IMR-90 (cell line): ENCODE results near the gene ITPK1. TPM values are rescaled to one million over a fixed set of nuclear protein-coding genes. Genes with fewer than 3 reads are reported as not detected.

Source experiments
- ATAC-seq: fragments of 200-7000 bp; cut with Tn5 transposase; 2 replicates; pipeline ENCODE4 v1.9.1; 2020; ENCODE audit warnings: low read depth, mild to moderate bottlenecking, moderate library complexity
- BruUV-seq: library from RNA; stranded (reverse); fragments of 400-500 nt; replicated peaks from 2 replicates; lab custom pipeline; 2021; lab: Mats Ljungman, UMichigan
- CTCF ChIA-PET: fragments of 300-600 bp; formaldehyde crosslinking; extraction: SDS; loops from one replicate; lab custom pipeline; 2021; ENCODE audit warnings: antibody characterized with exemption; lab: Yijun Ruan, JAX
- POLR2A ChIA-PET: fragments of 300-600 bp; sonication (Branson Sonifier 250); formaldehyde crosslinking; loops from one replicate; lab custom pipeline; 2022; ENCODE audit warnings: antibody characterized with exemption; ENCODE audit not compliant: unreplicated experiment; lab: Charles Lee
- DNase-seq: peaks from one replicate; pipeline ENCODE4 v3.0.0; 2013
- H2AFZ ChIP-seq: replicated peaks from 2 replicates; pipeline ENCODE3; 2013; ENCODE audit warnings: low read length, mild to moderate bottlenecking; ENCODE audit not compliant: poor library complexity
- H2AK5ac ChIP-seq: 2 replicates; pipeline ENCODE4 v1.6.1; 2013; ENCODE audit warnings: low read depth, low read length, inconsistent platforms
- H2AK9ac ChIP-seq: replicated peaks from 2 replicates; pipeline ENCODE3; 2013; ENCODE audit warnings: mild to moderate bottlenecking, low read depth, low read length, moderate library complexity; ENCODE audit not compliant: poor library complexity
- H2BK120ac ChIP-seq: 2 replicates; pipeline ENCODE4 v1.6.1; 2013; ENCODE audit warnings: low read depth, low read length, inconsistent platforms
- H2BK15ac ChIP-seq: 3 replicates; pipeline ENCODE4 v1.6.1; 2013; ENCODE audit warnings: low read depth, low read length, inconsistent platforms
- H2BK20ac ChIP-seq: 2 replicates; pipeline ENCODE4 v1.6.1; 2013; ENCODE audit warnings: low read depth, mild to moderate bottlenecking, inconsistent platforms, low read length, moderate library complexity
- H2BK5ac ChIP-seq: 2 replicates; pipeline ENCODE4 v1.6.1; 2013; ENCODE audit warnings: mild to moderate bottlenecking, low read depth, low read length, inconsistent platforms; ENCODE audit not compliant: poor library complexity, severe bottlenecking
- H3K14ac ChIP-seq: replicated peaks from 2 replicates; pipeline ENCODE4 v1.6.1; 2013; ENCODE audit warnings: low read depth, low read length, inconsistent platforms
- H3K18ac ChIP-seq: 2 replicates; pipeline ENCODE4 v1.6.1; 2013; ENCODE audit warnings: low read depth, low read length, control low read depth
- H3K23ac ChIP-seq: 2 replicates; pipeline ENCODE4 v1.6.1; 2013; ENCODE audit warnings: low read depth, low read length, inconsistent platforms
- H3K27ac ChIP-seq: 2 replicates; pipeline ENCODE4 v1.5.1; 2013; ENCODE audit warnings: mild to moderate bottlenecking, control low read depth, low read length; ENCODE audit not compliant: insufficient read depth
- H3K27me3 ChIP-seq: 2 replicates; pipeline ENCODE4 v1.6.1; 2013; ENCODE audit warnings: low read length; ENCODE audit not compliant: control insufficient read depth, insufficient read depth
- H3K36me3 ChIP-seq: 2 replicates; pipeline ENCODE4 v1.6.1; 2013; ENCODE audit warnings: low read length, mixed read lengths; ENCODE audit not compliant: control insufficient read depth, insufficient read depth
- H3K4ac ChIP-seq: 2 replicates; pipeline ENCODE4 v1.6.1; 2013; ENCODE audit warnings: low read depth, low read length, inconsistent platforms
- H3K4me1 ChIP-seq: 2 replicates; pipeline ENCODE4 v1.6.1; 2013; ENCODE audit warnings: low read length, mixed read lengths; ENCODE audit not compliant: control insufficient read depth, insufficient read depth
- H3K4me2 ChIP-seq: 2 replicates; pipeline ENCODE4 v1.6.1; 2013; ENCODE audit warnings: low read depth, mild to moderate bottlenecking, control low read depth, low read length, moderate library complexity
- H3K4me3 ChIP-seq: 2 replicates; pipeline ENCODE4 v1.5.1; 2013; ENCODE audit warnings: low read depth, mild to moderate bottlenecking, control low read depth, low read length, moderate library complexity; ENCODE audit not compliant: insufficient read depth
- H3K56ac ChIP-seq: 2 replicates; pipeline ENCODE4 v1.6.1; 2013; ENCODE audit warnings: low read length, inconsistent platforms; ENCODE audit not compliant: insufficient read depth; ENCODE audit errors: extremely low read depth
- H3K79me1 ChIP-seq, 2 experiments: 2 replicates each; pipeline ENCODE4 v1.6.1; 2013; ENCODE audit warnings: low read length in 2 of 2, inconsistent platforms in 1 of 2, low read depth in 1 of 2
- H3K9ac ChIP-seq: 2 replicates; pipeline ENCODE4 v1.6.1; 2013; ENCODE audit warnings: low read depth, low read length, control low read depth
- H3K9me1 ChIP-seq: 2 replicates; pipeline ENCODE4 v1.6.1; 2013; ENCODE audit warnings: low read length, inconsistent platforms; ENCODE audit not compliant: insufficient read depth
- H3K9me3 ChIP-seq: 2 replicates; pipeline ENCODE4 v1.6.1; 2013; ENCODE audit warnings: low read length; ENCODE audit not compliant: control insufficient read depth, insufficient read depth
- H4K20me1 ChIP-seq: 2 replicates; pipeline ENCODE4 v1.6.1; 2013; ENCODE audit warnings: low read length, inconsistent platforms; ENCODE audit not compliant: insufficient read depth
- H4K5ac ChIP-seq: 2 replicates; pipeline ENCODE4 v1.6.1; 2013; ENCODE audit warnings: mild to moderate bottlenecking, low read depth, low read length, control low read depth
- H4K8ac ChIP-seq, 2 experiments: 2 replicates each; pipeline ENCODE4 v1.6.1; 2013; ENCODE audit warnings: low read depth in 2 of 2, low read length in 2 of 2, control low read depth in 1 of 2, inconsistent platforms in 1 of 2
- H4K91ac ChIP-seq: 2 replicates; pipeline ENCODE4 v1.6.1; 2013; ENCODE audit warnings: low read depth, low read length, inconsistent platforms; ENCODE audit not compliant: insufficient read depth
- BHLHE40 ChIP-seq: fragments of 150-350 bp; IDR thresholded peaks from 2 replicates; pipeline ENCODE4 v1.6.1; 2016; ENCODE audit warnings: mild to moderate bottlenecking, low read depth, low read length
- MAZ ChIP-seq: IDR thresholded peaks from 2 replicates; pipeline ENCODE4 v1.6.1; 2012; ENCODE audit warnings: low read depth, mild to moderate bottlenecking, low read length, improper control_type of control experiment, moderate library complexity, borderline replicate concordance
- MXI1 ChIP-seq: IDR thresholded peaks from 2 replicates; pipeline ENCODE4 v1.6.1; 2012; ENCODE audit warnings: low read depth, mild to moderate bottlenecking, low read length, moderate library complexity, borderline replicate concordance
- POLR2A ChIP-seq: IDR thresholded peaks from 2 replicates; pipeline ENCODE4 v1.6.1; 2012; ENCODE audit warnings: mild to moderate bottlenecking, low read depth, low read length
- RAD21 ChIP-seq: IDR thresholded peaks from 2 replicates; pipeline ENCODE4 v1.6.1; 2012; ENCODE audit warnings: low read length, improper control_type of control experiment
- RCOR1 ChIP-seq: IDR thresholded peaks from 2 replicates; pipeline ENCODE4 v1.6.1; 2012; ENCODE audit warnings: mild to moderate bottlenecking, low read length, improper control_type of control experiment; ENCODE audit not compliant: insufficient replicate concordance
- SMC3 ChIP-seq: fragments of 150-350 bp; IDR thresholded peaks from 2 replicates; pipeline ENCODE4 v1.6.1; 2016; ENCODE audit warnings: low read depth, mild to moderate bottlenecking, antibody characterized with exemption, low read length, moderate library complexity
- WGBS, 2 experiments: methylation state at CpG; one replicate each; pipeline versions ENCODE4 v1.1.5 to v1.1.7; 2013; ENCODE audit warnings: missing lambda C conversion rate in 2 of 2; ENCODE audit not compliant: insufficient read length in 1 of 2; ENCODE audit errors: extremely low coverage in 2 of 2; 5-methylcytosine and 5-hydroxymethylcytosine counted together
- dilution Hi-C: fragments of 300-500 bp; cut with HindIII; formaldehyde crosslinking; loops from one replicate; pipeline ENCODE4 v1.14.3; 2018; ENCODE audit warnings: low sequenced_read_pairs; ENCODE audit not compliant: unreplicated experiment
- in situ Hi-C: fragments of 300-500 bp; cut with MboI; formaldehyde crosslinking; loops from 3 replicates; pipeline ENCODE4 v1.14.3; 2019; ENCODE audit warnings: low sequenced_read_pairs, inconsistent platforms, mixed read lengths
- intact Hi-C: fragments of 100-400 bp; cut with micrococcal nuclease; formaldehyde crosslinking; loops from 2 replicates; pipeline ENCODE4 v1.10.0; 2022
- polyA plus RNA-seq, 3 experiments: library from polyadenylated mRNA; depleted of rRNA; stranded (reverse); fragments of >200 nt; gene quantifications; 2 replicates each; pipeline ENCODE4 v1.2.3, GENCODE V29; 2012; ENCODE audit warnings: low replicate concordance in 1 of 3
- total RNA-seq: library from RNA; depleted of rRNA; stranded (reverse); fragments of >200 nt; gene quantifications from 2 replicates; pipeline ENCODE4 v1.2.3, GENCODE V29; 2012
- TF ChIP-seq, protein P1 (sequence below): fragments of 150-350 bp; IDR thresholded peaks from 2 replicates; pipeline ENCODE4 v1.6.1; 2017; ENCODE audit warnings: mild to moderate bottlenecking, antibody characterized with exemption, low read length, low read depth
- TF ChIP-seq, protein P2 (sequence below): conservative IDR thresholded peaks from 2 replicates; pipeline ENCODE4 v1.5.1; 2012; ENCODE audit warnings: mild to moderate bottlenecking, low read depth, low read length, improper control_type of control experiment

The ITPK1 gene
- total and polyA plus RNA-seq, 2 of the 4 experiments (the other 2 are of a cell fraction): 21.7 to 26.9 TPM

DNA sequence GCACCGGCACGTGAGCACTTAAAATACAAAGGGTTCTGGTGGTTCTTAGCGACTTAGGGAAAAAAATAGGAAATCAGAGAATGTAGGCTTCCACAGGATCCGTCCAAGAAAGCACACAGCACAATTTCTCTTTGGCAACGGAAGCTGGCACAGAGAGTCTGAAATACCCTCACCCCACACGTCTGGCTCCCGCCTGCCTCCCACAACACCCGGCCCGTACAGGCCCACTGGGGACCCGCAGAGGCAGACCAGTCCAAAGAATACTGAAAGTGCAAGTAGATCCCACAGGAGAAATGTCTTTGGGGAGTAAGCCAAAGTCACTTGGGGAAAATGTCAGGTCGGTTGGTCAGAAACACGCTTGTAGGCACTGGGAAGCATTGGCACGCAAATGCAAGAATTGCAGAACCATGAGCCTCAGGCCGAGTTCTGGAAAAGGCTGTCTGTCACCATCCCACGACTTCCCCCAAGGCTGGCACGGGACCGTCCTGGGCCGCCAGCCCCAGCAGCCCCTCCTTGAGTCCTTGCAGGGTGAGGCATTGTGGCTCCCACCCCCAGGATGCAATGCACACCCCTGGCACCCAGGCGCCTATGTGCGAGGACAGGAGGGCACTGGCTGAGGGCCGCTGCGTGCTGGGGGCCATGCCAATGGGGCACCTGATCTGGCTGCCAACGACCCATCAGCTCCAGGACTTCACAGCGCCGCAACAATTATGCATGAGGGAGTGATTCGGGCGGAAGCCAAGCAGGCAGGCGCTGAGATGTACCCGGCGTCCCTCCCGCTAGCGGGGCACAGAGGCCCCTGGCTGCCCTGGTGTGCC lies 163.0 kb downstream of the ITPK1 start (continued):
- TF ChIP-seq, protein P1, sequence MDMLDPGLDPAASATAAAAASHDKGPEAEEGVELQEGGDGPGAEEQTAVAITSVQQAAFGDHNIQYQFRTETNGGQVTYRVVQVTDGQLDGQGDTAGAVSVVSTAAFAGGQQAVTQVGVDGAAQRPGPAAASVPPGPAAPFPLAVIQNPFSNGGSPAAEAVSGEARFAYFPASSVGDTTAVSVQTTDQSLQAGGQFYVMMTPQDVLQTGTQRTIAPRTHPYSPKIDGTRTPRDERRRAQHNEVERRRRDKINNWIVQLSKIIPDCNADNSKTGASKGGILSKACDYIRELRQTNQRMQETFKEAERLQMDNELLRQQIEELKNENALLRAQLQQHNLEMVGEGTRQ: no peak

GRCh38 chr14:92951912-92952471 lies 163.7 kb downstream of the ITPK1 start:
- peak overlapping the region; percentile 78 for H2AFZ ChIP-seq
- ChIA-PET CTCF (interaction anchor here (0.6 to 1.8 kb wide), 6 partner anchors 10 to 225 kb away, joined by 3 to 11 read pairs (median 6); no protein-coding TSS in a partner anchor), POLR2A (no interaction called here)
- no peaks in the 10 kb centered on the region for H3K79me1 ChIP-seq
- no peak overlapping the region for H3K4ac ChIP-seq
- DNase-seq (peak; percentile 48), ATAC-seq (peak; percentile 99)
- no peak overlapping the region for H2BK15ac ChIP-seq
- H3K27me3 ChIP-seq: no peaks in the 10 kb centered on the region
- H3K18ac ChIP-seq: no peak overlapping the region
- no TSS peak for BruUV-seq
- in situ Hi-C loops (loop anchor here (5.0 kb wide), 1 partner anchor 185 kb away; no protein-coding TSS in a partner anchor), dilution Hi-C loops (no loop called here), intact Hi-C loops (loop anchor here (1.0 to 2.0 kb wide), 3 partner anchors 161 to 227 kb away; no protein-coding TSS in a partner anchor)
- no peak overlapping the region for H3K9ac ChIP-seq
- H3K36me3 ChIP-seq: no peaks in the 10 kb centered on the region
- no peak overlapping the region for H3K4me3 ChIP-seq
- H3K14ac ChIP-seq: no peak overlapping the region
- H2AK5ac ChIP-seq: no peak overlapping the region
- no peaks in the 10 kb centered on the region for H3K9me1 ChIP-seq
- no peak overlapping the region for H3K4me2 ChIP-seq
- no peaks in the 10 kb centered on the region for H3K9me3 ChIP-seq
- H2BK20ac ChIP-seq: no peak overlapping the region
- H3K23ac ChIP-seq: no peak overlapping the region
- no peak overlapping the region for H2BK5ac ChIP-seq
- no peak overlapping the region for H3K56ac ChIP-seq
- H4K91ac ChIP-seq: no peak overlapping the region
- TF ChIP-seq SMC3: peak; percentile 98
- 0 out of 2 replicates have a peak, but pooled peaks have one; percentile 55 for TF ChIP-seq POLR2A
- TF ChIP-seq MAZ: no peak; the same call in 1 of the 2 replicates
- peak; percentile 99 for TF ChIP-seq RAD21
- TF ChIP-seq, protein P1: peak; percentile 68; the same call in 1 of the 2 replicates
- no peak for TF ChIP-seq BHLHE40
- no peak for TF ChIP-seq RCOR1
- no peak; the same call in 1 of the 2 replicates for TF ChIP-seq MXI1
- TF ChIP-seq, protein P2, sequence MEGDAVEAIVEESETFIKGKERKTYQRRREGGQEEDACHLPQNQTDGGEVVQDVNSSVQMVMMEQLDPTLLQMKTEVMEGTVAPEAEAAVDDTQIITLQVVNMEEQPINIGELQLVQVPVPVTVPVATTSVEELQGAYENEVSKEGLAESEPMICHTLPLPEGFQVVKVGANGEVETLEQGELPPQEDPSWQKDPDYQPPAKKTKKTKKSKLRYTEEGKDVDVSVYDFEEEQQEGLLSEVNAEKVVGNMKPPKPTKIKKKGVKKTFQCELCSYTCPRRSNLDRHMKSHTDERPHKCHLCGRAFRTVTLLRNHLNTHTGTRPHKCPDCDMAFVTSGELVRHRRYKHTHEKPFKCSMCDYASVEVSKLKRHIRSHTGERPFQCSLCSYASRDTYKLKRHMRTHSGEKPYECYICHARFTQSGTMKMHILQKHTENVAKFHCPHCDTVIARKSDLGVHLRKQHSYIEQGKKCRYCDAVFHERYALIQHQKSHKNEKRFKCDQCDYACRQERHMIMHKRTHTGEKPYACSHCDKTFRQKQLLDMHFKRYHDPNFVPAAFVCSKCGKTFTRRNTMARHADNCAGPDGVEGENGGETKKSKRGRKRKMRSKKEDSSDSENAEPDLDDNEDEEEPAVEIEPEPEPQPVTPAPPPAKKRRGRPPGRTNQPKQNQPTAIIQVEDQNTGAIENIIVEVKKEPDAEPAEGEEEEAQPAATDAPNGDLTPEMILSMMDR: peak; percentile 97
- no peak overlapping the region for H4K8ac ChIP-seq
- H3K4me1 ChIP-seq: no peaks in the 10 kb centered on the region
- no peak overlapping the region for H2BK120ac ChIP-seq
- no peaks in the 10 kb centered on the region; the same call in 1 of the 2 replicates for H4K20me1 ChIP-seq
- H2AK9ac ChIP-seq: no peak overlapping the region
- no peak overlapping the region for H4K5ac ChIP-seq
- no peak overlapping the region for H3K27ac ChIP-seq
- 10% methylated on average over 11 of the region's 18 CpGs; no CpG with 5 or more reads in 1 of the 2 experiments for WGBS, 2 experiments
